HL-60 (cell line): ENCODE data around the gene RTN4RL1.

ENCODE experiments used
- CTCF ChIP-seq: IDR thresholded peaks from one replicate; pipeline ENCODE4 v1.5.1; 2011; ENCODE audit warnings: low read length, control low read depth, inconsistent platforms; ENCODE audit not compliant: insufficient read depth
- POLR2AphosphoS5 ChIP-seq: IDR thresholded peaks from 2 replicates; pipeline ENCODE4 v1.6.1; 2012; ENCODE audit warnings: low read depth
- SPI1 ChIP-seq: IDR thresholded peaks from 2 replicates; pipeline ENCODE4 v1.6.1; 2012; ENCODE audit warnings: low read depth, mild to moderate bottlenecking, borderline replicate concordance

GRCh38 chr17:1965556-1966273 lies 59.4 kb downstream of the RTN4RL1 start:
- TF ChIP-seq SPI1, result no peak
- no peak for TF ChIP-seq CTCF
- TF ChIP-seq POLR2AphosphoS5, result no peak
